Type B pancreatic cell (in vitro differentiated cells): Measurements from ENCODE around the gene EML5. TPM values are rescaled to one million over a fixed set of nuclear protein-coding genes. Genes with fewer than 3 reads are reported as not detected.

ENCODE experiments used
- DNase-seq: peaks from one replicate; pipeline ENCODE4 v3.0.0; 2021; ENCODE audit warnings: mixed read lengths; ENCODE audit not compliant: unreplicated experiment; ENCODE audit errors: extremely low spot score
- H3K27ac Mint-ChIP-seq: 2 replicates; pipeline ENCODE4 v1.8.0; 2021; ENCODE audit warnings: mild to moderate bottlenecking, mixed read lengths
- H3K27me3 Mint-ChIP-seq: 2 replicates; pipeline ENCODE4 v1.8.0; 2021; ENCODE audit warnings: mixed read lengths
- H3K36me3 Mint-ChIP-seq: 2 replicates; pipeline ENCODE4 v1.8.0; 2021; ENCODE audit warnings: mixed read lengths
- H3K4me1 Mint-ChIP-seq: one replicate; pipeline ENCODE4 v1.8.0; 2021; ENCODE audit warnings: mixed read lengths; ENCODE audit not compliant: unreplicated experiment
- H3K4me3 Mint-ChIP-seq: 2 replicates; pipeline ENCODE4 v1.8.0; 2021; ENCODE audit warnings: mild to moderate bottlenecking, mixed read lengths
- H3K9me3 Mint-ChIP-seq: 2 replicates; pipeline ENCODE4 v1.8.0; 2021; ENCODE audit warnings: mixed read lengths
- CTCF ChIP-seq: fragments of 200-600 bp; sonication (generic); conservative IDR thresholded peaks from 2 replicates; pipeline ENCODE4 v1.5.0; 2021; ENCODE audit warnings: antibody characterized with exemption, mild to moderate bottlenecking
- total RNA-seq: library from RNA; stranded (reverse); gene quantifications from 2 replicates; pipeline ENCODE4 v1.2.1, GENCODE V29; 2021; ENCODE audit warnings: low replicate concordance

The EML5 gene
- total RNA-seq, 1 donor from 2014 or later: 3.0 TPM

GRCh38 chr14:88668448-88669116 lies 124.2 kb downstream of the EML5 start:
- H3K27ac Mint-ChIP-seq: no peak overlapping the region

GRCh38 chr14:88667555-88668273 lies 125.0 kb downstream of the EML5 start:
- TF ChIP-seq CTCF: peak; percentile 88
- H3K27me3 Mint-ChIP-seq: no peaks in the 10 kb centered on the region
- H3K9me3 Mint-ChIP-seq: peaks cover 6% of the 10 kb centered on the region
- no peak overlapping the region for H3K4me3 Mint-ChIP-seq
- H3K4me1 Mint-ChIP-seq: no peaks in the 10 kb centered on the region
- DNase-seq: no peak
- H3K27ac Mint-ChIP-seq: no peak overlapping the region
- no peaks in the 10 kb centered on the region for H3K36me3 Mint-ChIP-seq

More at GRCh38 chr14:88668448-88669116, 124.2 kb downstream of the EML5 start:
- Mint-ChIP-seq H3K36me3 (no peaks in the 10 kb centered on the region), H3K9me3 (peaks cover 6% of the 10 kb centered on the region), H3K27me3 (no peaks in the 10 kb centered on the region), H3K4me1 (no peaks in the 10 kb centered on the region), H3K4me3 (no peak overlapping the region)
- no peak for DNase-seq
- TF ChIP-seq CTCF: no peak

DNA sequence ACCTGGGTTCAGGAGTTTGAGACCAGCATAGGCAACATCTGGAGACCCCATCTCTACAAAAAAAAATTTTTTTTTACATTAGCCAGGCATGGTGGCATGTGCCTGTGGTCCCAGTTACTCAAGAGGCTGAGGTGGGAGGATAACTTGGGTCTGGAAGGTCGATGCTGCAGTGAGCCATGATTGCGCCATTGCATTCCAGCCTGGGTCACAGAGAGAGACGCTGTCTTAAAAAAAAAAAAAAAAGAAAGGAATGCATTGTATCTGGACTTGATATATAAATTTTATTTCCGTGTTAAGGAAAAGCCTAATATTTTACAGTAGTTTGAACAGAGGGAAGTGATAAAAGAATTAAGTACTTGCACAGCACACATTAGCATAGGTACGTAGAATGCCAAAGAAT lies 132.7 kb downstream of the EML5 start:
- Mint-ChIP-seq H3K4me3 (no peak overlapping the region), H3K4me1 (no peaks in the 10 kb centered on the region), H3K27me3 (no peaks in the 10 kb centered on the region), H3K36me3 (no peaks in the 10 kb centered on the region), H3K27ac (no peak overlapping the region), H3K9me3 (peaks cover 8% of the 10 kb centered on the region)
- DNase-seq: no peak
- TF ChIP-seq CTCF: no peak

GRCh38 chr14:88639221-88639620 lies 153.5 kb downstream of the EML5 start:
- Mint-ChIP-seq H3K27me3 (no peaks in the 10 kb centered on the region), H3K9me3 (no peaks in the 10 kb centered on the region), H3K4me3 (no peak overlapping the region), H3K36me3 (no peaks in the 10 kb centered on the region), H3K4me1 (no peaks in the 10 kb centered on the region), H3K27ac (no peak overlapping the region)
- no peak for DNase-seq
- no peak for TF ChIP-seq CTCF

- H3K27ac Mint-ChIP-seq: no peak overlapping the region
- H3K27me3 Mint-ChIP-seq: no peaks in the 10 kb centered on the region
- no peaks in the 10 kb centered on the region for H3K4me1 Mint-ChIP-seq
- H3K9me3 Mint-ChIP-seq: no peaks in the 10 kb centered on the region
- no peak for DNase-seq
- no peak overlapping the region for H3K4me3 Mint-ChIP-seq
- no peak for TF ChIP-seq CTCF
- H3K36me3 Mint-ChIP-seq: no peaks in the 10 kb centered on the region
Measured at GRCh38 chr14:88632512-88632911, 160.2 kb downstream of the EML5 start.
